GM21447 (cell line): ENCODE results near the gene NEK7.
"Not testable (repeated sequence)": the region's sequence is repeated elsewhere in the genome, so short reads cannot be mapped to it uniquely, and the experiment has no call there.

Experiments
- ATAC-seq: cut with Tn5 transposase; IDR thresholded peaks from one replicate; pipeline ENCODE4 v1.9.1; 2021; ENCODE audit not compliant: unreplicated experiment

Gene NEK7

GRCh38 chr1:198169672-198170071, 12.9 kb downstream of the NEK7 start:
- ATAC-seq: no peak

GRCh38 chr1:198171667-198172540, 15.1 kb downstream of the NEK7 start:
- ATAC-seq: no peak

DNA sequence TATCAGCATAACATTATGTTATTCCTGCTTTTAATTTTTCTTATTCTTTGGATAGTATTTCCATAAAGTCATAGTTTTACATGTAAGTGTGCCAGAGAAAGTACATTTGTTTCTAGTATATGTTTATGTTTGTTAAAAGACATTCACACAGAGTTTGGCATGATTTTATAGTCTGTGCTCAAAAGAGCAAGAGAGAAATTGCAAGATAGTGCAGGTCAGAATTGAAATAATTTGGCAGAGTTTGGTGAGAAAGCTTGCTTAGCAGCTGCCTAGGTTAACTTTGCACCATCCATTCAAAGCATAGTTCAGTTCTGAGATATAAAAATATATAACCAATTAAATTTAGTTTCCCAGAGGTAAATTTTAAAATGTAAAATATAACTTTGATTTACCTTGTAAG, 17.0 kb downstream of the NEK7 start:
- ATAC-seq: no peak

- ATAC-seq: peak; percentile 42
Observed at GRCh38 chr1:198174297-198174696, 17.5 kb downstream of the NEK7 start.

DNA sequence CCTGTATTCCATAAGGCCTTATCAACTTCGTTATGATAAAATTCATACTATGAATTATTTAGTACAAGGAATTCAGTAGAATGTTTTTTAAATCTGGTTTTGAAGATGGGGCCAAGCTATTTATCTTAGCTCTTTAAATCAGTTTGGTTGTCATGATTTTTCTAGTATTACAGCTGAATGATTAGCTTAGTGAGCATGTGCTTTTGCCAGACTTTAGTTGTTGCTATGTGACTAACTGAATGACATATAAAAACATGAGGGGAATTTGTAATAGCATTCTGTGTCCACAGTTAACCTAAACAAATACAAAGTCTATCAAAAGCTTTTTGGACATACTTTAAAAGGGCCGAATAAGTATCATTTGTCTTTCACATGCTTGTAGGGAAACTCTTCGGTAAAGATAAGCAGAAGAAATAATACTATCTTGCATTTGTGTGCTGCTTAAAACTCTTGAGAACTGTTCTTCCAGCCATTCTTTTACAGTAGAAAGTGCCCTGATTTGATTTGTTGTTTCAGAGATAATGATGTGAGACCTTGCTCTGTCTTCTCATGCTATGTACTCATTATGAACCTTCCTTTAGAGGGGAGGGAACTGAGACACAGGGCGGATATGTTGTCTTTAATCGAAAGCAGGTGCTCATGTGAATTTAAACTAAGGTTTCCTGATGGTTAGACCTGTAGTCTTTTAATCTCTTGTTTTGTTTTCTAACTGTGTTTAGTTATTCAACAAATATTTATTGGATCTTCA, 18.8 kb downstream of the NEK7 start:
- peak; percentile 60 for ATAC-seq

GRCh38 chr1:198176179-198176578, 19.4 kb downstream of the NEK7 start:
- peak; percentile 0 for ATAC-seq

- ATAC-seq: no peak
Observed at GRCh38 chr1:198177546-198177945, 20.7 kb downstream of the NEK7 start.

DNA sequence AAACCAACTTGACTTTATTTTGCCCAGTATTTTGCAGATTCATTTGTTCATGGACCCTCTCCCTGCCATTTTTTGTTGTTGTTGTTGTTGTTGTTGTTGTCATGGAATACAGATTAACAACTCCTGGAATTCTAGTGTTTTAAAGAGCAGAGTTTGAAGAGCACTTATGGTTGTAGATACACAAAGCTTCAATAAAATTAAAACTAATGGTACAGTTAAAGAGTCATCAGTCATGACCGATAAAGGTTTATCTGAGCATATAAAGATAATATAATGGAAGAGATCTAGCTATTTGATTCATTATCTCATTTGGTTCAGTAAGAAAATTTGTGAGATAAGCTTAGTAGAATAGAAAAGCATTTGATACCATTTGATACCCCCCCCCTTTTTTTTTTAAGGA, 21.8 kb downstream of the NEK7 start:
- no peak for ATAC-seq

GRCh38 chr1:198179556-198179981, 22.8 kb downstream of the NEK7 start:
- no peak for ATAC-seq

DNA sequence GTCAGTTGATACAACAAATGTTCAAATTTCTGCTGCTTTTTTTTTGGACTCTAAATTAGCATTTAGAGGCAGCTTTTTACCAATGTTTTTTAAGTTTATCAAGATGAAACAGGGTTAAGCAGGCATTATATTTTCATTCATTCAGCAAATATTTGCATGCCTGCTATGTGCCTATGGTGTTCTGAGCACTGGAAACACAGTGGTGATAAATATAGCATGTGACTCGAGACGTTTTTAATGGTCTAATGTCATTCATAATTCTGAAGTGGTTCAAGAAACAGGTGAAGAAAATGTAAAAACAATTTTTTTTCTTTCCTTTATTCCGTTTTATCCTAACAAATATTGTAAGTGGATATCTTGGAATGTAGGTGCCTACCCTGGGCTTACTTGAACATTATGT, 26.8 kb downstream of the NEK7 start:
- ATAC-seq: no peak

- no peak for ATAC-seq
Observed at GRCh38 chr1:198184516-198184915, 27.7 kb downstream of the NEK7 start.

GRCh38 chr1:198185146-198185545, 28.3 kb downstream of the NEK7 start:
- no peak for ATAC-seq

DNA sequence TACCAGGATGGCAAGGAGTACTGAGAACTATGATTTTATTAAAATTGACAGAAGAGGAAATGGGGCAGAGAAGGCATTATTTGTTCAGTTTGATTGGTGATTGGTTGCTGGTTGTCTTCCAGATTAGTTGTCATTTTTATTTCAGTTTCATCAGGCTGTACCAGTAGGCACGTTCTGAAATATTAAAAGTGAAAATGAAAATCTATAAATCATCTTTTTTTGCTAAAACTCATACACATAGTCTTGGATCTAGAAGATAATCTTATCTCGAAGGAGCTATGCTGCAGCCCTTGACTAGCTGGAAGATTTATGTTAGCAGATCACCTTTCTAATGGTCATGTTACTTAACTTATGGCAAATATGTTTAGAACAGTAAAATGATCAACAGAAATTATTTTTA, 29.0 kb downstream of the NEK7 start:
- ATAC-seq: peak; percentile 62

DNA sequence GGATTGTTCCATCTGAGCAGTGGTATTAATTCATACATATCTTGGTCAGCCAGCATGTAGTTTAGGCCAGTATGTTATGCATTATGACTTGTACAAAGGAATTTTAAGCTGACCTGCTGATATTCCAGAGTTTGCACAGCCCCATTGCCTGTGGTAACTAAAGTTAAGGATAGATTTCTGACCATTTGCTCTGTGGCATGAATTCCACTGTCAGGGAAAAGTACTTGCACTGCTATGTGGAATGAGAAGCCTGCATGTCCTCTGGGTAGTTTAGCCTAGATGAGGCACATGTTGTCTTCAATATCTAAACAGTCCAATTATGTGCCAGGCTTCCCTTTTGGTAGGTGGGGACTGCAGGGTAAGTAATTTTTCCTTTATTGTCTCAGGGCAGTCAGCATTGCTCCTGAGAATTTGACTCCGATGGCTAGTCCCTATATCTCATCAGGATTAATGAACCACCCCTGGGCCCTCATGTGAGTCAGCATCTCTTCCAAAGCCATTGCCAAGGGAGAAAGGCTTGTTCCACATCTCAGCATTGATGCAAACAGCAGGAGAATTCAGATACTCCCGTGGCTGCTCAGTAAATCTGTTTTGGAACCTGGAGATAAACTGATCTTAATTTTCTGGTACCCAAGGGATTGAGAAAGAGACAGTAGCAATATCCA, 30.2 kb downstream of the NEK7 start:
- ATAC-seq: no peak

- peak; percentile 47 for ATAC-seq
Observed at GRCh38 chr1:198187973-198188588, 31.3 kb downstream of the NEK7 start.

DNA sequence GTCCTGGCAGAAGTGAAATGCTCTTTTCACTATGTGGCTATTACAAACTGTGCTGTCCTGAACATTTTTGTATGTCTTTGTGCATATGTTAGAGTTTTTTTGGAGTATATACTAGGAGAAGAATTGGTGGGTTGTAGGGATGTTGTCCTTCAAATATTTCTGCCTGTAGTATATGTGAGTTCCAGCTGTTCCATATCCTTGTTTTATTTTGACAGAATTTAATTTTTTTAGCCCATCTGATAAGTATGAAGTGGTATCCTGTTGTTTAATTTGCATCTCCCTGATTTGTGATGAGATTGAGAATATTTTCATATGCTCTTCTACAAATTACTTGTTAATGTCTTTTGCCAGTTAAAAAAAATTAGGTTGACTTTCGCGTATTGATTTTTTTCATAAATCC, 34.3 kb downstream of the NEK7 start:
- ATAC-seq: no peak

DNA sequence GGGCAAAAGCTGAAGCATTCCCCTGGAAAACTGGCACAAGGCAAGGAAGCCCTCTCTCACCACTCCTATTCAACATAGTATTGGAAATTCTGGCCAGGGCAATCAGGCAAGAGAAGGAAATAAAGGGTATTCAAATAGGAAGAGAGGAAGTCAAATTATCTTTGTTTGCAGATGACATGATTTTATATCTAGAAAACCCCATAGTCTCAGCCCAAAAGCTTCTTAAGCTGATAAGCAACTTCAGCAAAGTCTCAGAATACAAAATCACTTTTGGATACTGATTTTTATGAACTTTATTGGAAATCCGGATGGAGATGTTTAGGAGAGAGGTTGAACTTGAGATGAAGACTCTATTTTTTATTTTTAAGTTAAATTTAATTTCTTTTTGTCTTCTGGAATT, 37.1 kb downstream of the NEK7 start:
- ATAC-seq: not testable (repeated sequence)

- ATAC-seq: no peak
Observed at GRCh38 chr1:198196630-198197029, 39.8 kb downstream of the NEK7 start.

DNA sequence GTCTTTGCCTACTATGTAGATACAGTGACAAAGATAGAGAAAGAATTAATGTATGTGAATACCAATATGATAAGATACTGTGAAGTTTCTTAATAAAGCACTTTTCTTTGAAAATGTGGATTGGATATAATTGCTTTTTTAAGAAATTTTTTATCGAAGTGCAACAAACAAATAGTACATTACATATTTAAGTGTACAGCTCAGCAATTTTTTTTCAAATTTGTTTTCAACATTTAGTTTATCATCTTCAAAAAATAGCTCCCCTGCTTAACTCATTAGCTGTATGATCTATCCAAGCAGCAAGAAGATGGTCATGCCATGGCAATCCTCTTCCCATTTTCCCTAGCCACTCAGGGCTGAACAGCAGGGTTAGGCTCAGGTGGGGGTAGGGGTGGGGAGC, 40.5 kb downstream of the NEK7 start:
- ATAC-seq: no peak

DNA sequence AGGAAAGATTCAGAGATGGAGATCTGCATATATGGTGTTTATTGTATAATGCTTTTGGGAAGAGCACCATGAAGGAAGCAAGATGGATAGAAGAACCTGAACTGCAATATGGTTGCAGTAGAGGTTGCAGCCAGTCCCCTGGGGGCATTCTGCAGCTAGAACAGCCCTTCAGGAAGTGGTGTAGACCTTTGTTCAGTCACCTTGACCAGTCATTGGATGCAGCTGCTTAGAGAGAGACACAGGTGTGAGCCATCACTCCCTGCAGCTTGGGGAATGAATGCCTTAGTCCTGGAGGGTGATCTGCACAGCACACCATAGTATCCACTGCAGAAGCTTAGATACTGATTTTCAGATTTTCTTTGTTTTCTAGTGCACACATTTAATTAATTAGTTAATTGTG, 42.3 kb downstream of the NEK7 start:
- peak; percentile 61 for ATAC-seq
